K562 (cell line): ENCODE results near the gene TCAP. TPM values are rescaled to one million over a fixed set of nuclear protein-coding genes. Genes with fewer than 3 reads are reported as not detected.

Experiments
- ATAC-seq: fragments of 200-7000 bp; cut with Tn5 transposase; 3 replicates; pipeline ENCODE4 v1.9.1; 2020; ENCODE audit warnings: moderate library complexity
- BruUV-seq: library from RNA; stranded (reverse); fragments of 400-500 nt; replicated peaks from 2 replicates; lab custom pipeline; 2021; lab: Mats Ljungman, UMichigan
- CTCF ChIA-PET: fragments of 300-600 bp; formaldehyde crosslinking; extraction: SDS; loops from one replicate; lab custom pipeline; 2021; ENCODE audit warnings: low intra/inter-chr PET ratio; lab: Yijun Ruan, JAX
- POLR2A ChIA-PET: fragments of 300-600, 350-650 bp; sonication (Branson Sonifier 250); formaldehyde crosslinking; extraction: SDS; loops from one replicate; lab custom pipeline; 2021; ENCODE audit warnings: antibody characterized with exemption, inconsistent platforms; lab: Yijun Ruan, JAX
- DNase-seq, 4 experiments: peaks; one replicate each; pipeline versions ENCODE4 v3.0.0 to v3.0.0-alpha.2; 2011 to 2018; ENCODE audit warnings: low spot score in 3 of 4, mixed read lengths in 3 of 4; ENCODE audit errors: extremely low read depth in 1 of 4
- FAIRE-seq: peaks from 2 replicates; lab custom pipeline; 2011; peaks lifted over from hg19 to GRCh38; lab: Jason Lieb, UNC
- H2AFZ ChIP-seq: 2 replicates; pipeline ENCODE4 v1.6.0; 2011; ENCODE audit warnings: low read depth, low read length, control low read depth, inconsistent platforms
- H3K27ac ChIP-seq: fragments of 200-600 bp; 3 replicates; pipeline ENCODE4 v1.8.0; 2011; ENCODE audit warnings: low read depth, mild to moderate bottlenecking, control low read depth, inconsistent platforms, low read length, moderate library complexity, mixed read lengths; ENCODE audit errors: extremely low read depth
- H3K27me3 ChIP-seq, 2 experiments: fragments of 300-600 bp in 1 of 2; 2 replicates in 1 of 2; 3 replicates in 1 of 2; pipeline versions ENCODE4 v1.6.0 to v1.8.0; 2011; ENCODE audit warnings: inconsistent platforms in 2 of 2, low read length in 2 of 2, mild to moderate bottlenecking in 1 of 2, mixed read lengths in 1 of 2, moderate library complexity in 1 of 2; ENCODE audit not compliant: control insufficient read depth in 2 of 2, insufficient read depth in 2 of 2
- H3K36me3 ChIP-seq: fragments of 300-600 bp; 3 replicates; pipeline ENCODE4 v1.8.0; 2011; ENCODE audit warnings: mild to moderate bottlenecking, low read length, inconsistent platforms; ENCODE audit not compliant: control insufficient read depth, insufficient read depth
- H3K4me1 ChIP-seq, 2 experiments: fragments of 200-600 bp in 1 of 2; replicated peaks in 1 of 2; 2 replicates in 1 of 2; 3 replicates in 1 of 2; pipeline versions ENCODE4 v1.5.1 to v1.8.0; 2011; ENCODE audit warnings: inconsistent platforms in 2 of 2, low read length in 2 of 2, mild to moderate bottlenecking in 1 of 2, mixed read lengths in 1 of 2, moderate library complexity in 1 of 2; ENCODE audit not compliant: control insufficient read depth in 2 of 2, insufficient read depth in 2 of 2
- H3K4me2 ChIP-seq: 2 replicates; pipeline ENCODE4 v1.6.1; 2011; ENCODE audit warnings: low read length, control low read depth, inconsistent platforms, mixed read lengths; ENCODE audit not compliant: insufficient read depth
- H3K4me3 ChIP-seq: fragments of 200-600 bp; sonication (generic), shearing (Covaris generic); 2 replicates; pipeline ENCODE4 v1.5.1; 2016; ENCODE audit warnings: control low read depth, inconsistent platforms
- H3K79me2 ChIP-seq: fragments of 200-600 bp; 3 replicates; pipeline ENCODE4 v1.8.0; 2011; ENCODE audit warnings: low read length, inconsistent platforms; ENCODE audit not compliant: control insufficient read depth, insufficient read depth
- H3K9ac ChIP-seq, 2 experiments: 2 replicates each; pipeline versions ENCODE4 v1.6.0 to v1.6.1; 2011; ENCODE audit warnings: low read depth in 2 of 2, low read length in 2 of 2, control low read depth in 1 of 2, inconsistent platforms in 1 of 2, mild to moderate bottlenecking in 1 of 2, mixed read lengths in 1 of 2; ENCODE audit not compliant: insufficient read depth in 1 of 2
- H3K9me1 ChIP-seq: one replicate; pipeline ENCODE4 v1.6.0; 2011; ENCODE audit warnings: inconsistent platforms, mild to moderate bottlenecking, low read length, moderate library complexity; ENCODE audit not compliant: control insufficient read depth, insufficient read depth
- H3K9me3 ChIP-seq: replicated peaks from 2 replicates; pipeline ENCODE4 v1.5.1; 2011; ENCODE audit warnings: low read depth, low read length, inconsistent platforms; ENCODE audit not compliant: control insufficient read depth, insufficient read depth
- H4K20me1 ChIP-seq: replicated peaks from 2 replicates; pipeline ENCODE4 v1.6.1; 2011; ENCODE audit warnings: low read length, inconsistent platforms, mixed read lengths; ENCODE audit not compliant: control insufficient read depth, insufficient read depth
- BRD4 ChIP-seq: fragments of 200-600 bp; sonication (generic); IDR thresholded peaks from 2 replicates; pipeline ENCODE4 v1.6.1; 2017; ENCODE audit warnings: inconsistent platforms
- CCNT2 ChIP-seq: IDR thresholded peaks from 2 replicates; pipeline ENCODE4 v1.6.1; 2011; ENCODE audit warnings: borderline replicate concordance, low read depth, mild to moderate bottlenecking, moderate library complexity, mixed read lengths, low read length; ENCODE audit not compliant: insufficient read length; ENCODE audit errors: extremely low read depth
- GATA2 ChIP-seq: sonication (generic); formaldehyde crosslinking; IDR thresholded peaks from 2 replicates; pipeline ENCODE4 v1.4.0; 2020; ENCODE audit warnings: mild to moderate bottlenecking, missing genetic modification reagents
- SMAD3 ChIP-seq: fragments of 450-650 bp; formaldehyde crosslinking; conservative IDR thresholded peaks from 2 replicates; pipeline ENCODE4 v1.4.0; 2020; ENCODE audit warnings: mild to moderate bottlenecking
- ZNF668 ChIP-seq: fragments of 250-450 bp; sonication (Bioruptor Pico); IDR thresholded peaks from 2 replicates; pipeline ENCODE4 v1.8.0; 2022; ENCODE audit warnings: mild to moderate bottlenecking, inconsistent platforms
- WGBS: fragments of 100-300 bp; shearing (Covaris generic); methylation state at CpG from one replicate; pipeline ENCODE4 v1.1.6; 2016; ENCODE audit warnings: low coverage, mixed read lengths; ENCODE audit not compliant: insufficient coverage; ENCODE audit errors: missing lambda C conversion rate; 5-methylcytosine and 5-hydroxymethylcytosine counted together
- in situ Hi-C: fragments of 300-500 bp; cut with MboI; formaldehyde crosslinking; loops from 4 replicates; pipeline ENCODE4 v1.15.0; 2018; ENCODE audit warnings: inconsistent platforms, mixed read lengths
- intact Hi-C: fragments of 100-400 bp; cut with micrococcal nuclease; formaldehyde crosslinking; loops from 2 replicates; pipeline ENCODE4 v1.14.2; 2022
- polyA plus RNA-seq, 8 experiments: library from polyadenylated mRNA; depleted of rRNA in 4 of 8; stranded (reverse) in 5 of 8; unstranded in 3 of 8; fragments of >200 nt; fragmentation: Nextera tagmentation in 2 of 8; fragmentation: Illumina TruSeq in 1 of 8; extraction: Ambion mirVana in 2 of 8; extraction: Trizol in 1 of 8; gene quantifications; 2 replicates each; pipeline versions ENCODE4 v1.2.1 to v1.2.3, GENCODE V29; 2011 to 2014; ENCODE audit warnings: inconsistent platforms in 1 of 8, missing spikeins in 1 of 8
- total RNA-seq, 7 experiments: library from RNA; depleted of rRNA in 6 of 7; stranded (reverse); fragments of >200 nt in 6 of 7; fragmentation: Illumina TruSeq in 2 of 7; extraction: Trizol in 2 of 7; gene quantifications; 2 replicates each; pipeline versions ENCODE4 v1.2.1 to v1.2.3, GENCODE V29; 2011 to 2021; ENCODE audit warnings: low replicate concordance in 1 of 7
- TF ChIP-seq, protein P1 (sequence below): sonication (generic); formaldehyde crosslinking; IDR thresholded peaks from 2 replicates; pipeline ENCODE4 v1.9.0; 2022; ENCODE audit warnings: mild to moderate bottlenecking, missing genetic modification reagents
- TF ChIP-seq, protein P2 (sequence below): fragments of 250-450 bp; sonication (Bioruptor Pico); IDR thresholded peaks from 2 replicates; pipeline ENCODE4 v1.5.0; 2020; ENCODE audit warnings: mild to moderate bottlenecking, borderline replicate concordance
- TF ChIP-seq, protein P3 (sequence below): fragments of 450-650 bp; conservative IDR thresholded peaks from 2 replicates; pipeline ENCODE4 v1.6.1; 2016; ENCODE audit warnings: missing genetic modification characterization, low read depth, mild to moderate bottlenecking, control low read depth, missing compliant biosample characterization
- TF ChIP-seq, protein P4 (sequence below), 2 experiments: fragments of 200-800 bp in 1 of 2; sonication (Bioruptor generic) in 1 of 2; sonication (generic) in 1 of 2; formaldehyde crosslinking in 1 of 2; IDR thresholded peaks in 1 of 2; conservative IDR thresholded peaks in 1 of 2; 2 replicates each; pipeline versions ENCODE4 v1.5.0 to v1.6.1; 2016 to 2020; ENCODE audit warnings: missing compliant biosample characterization in 1 of 2, missing genetic modification characterization in 1 of 2, missing genetic modification reagents in 1 of 2
- TF ChIP-seq, protein P5 (sequence below): fragments of 450-650 bp; IDR thresholded peaks from 2 replicates; pipeline ENCODE4 v1.6.1; 2016; ENCODE audit warnings: missing biosample characterization, missing genetic modification characterization

TCAP gene
- total and polyA plus RNA-seq, 9 of the 15 experiments (the other 6 are each of a cell fraction or from before 2014, with no cell fraction given), result 0.33 to 1.4 (median 0.82) TPM; not detected in 2

DNA sequence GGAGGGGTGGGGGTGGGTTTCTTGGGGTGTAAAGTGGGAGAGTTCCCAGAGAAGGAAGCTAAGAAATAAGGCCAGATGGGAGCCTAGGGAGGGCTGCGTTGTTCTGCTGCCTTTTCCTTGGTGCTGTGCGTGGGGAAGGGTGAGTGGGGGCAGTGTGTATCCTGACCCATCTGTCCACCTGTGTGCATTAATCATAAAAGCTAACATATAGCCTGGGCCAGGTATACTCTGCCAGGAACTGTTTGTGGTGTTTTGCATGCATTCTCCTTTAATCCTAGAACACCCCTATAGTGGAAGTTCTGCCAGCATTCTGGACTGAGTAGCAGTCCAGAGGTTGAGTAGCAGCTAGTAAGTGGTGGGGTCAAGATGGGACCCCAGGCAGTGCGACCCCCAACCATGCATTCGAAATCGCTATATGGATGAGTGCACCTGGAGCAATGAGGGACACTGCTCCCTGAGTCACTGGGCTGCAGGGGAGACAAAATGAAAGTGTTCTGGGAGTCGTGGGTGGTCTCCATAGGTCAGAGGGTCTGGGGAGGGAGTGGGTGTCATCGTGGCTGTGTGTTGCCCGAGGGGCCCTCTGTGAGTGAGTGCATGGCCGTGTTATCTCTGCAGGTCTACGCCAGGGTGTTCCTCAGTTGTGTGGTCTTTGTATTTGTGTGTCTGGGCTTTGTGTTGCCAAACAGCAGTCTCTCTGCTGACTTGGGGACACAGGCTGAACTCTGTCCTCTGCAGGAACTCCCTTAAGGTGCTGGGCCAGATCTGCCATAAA, 36.0 kb downstream of the TCAP start:
- H3K4me3 ChIP-seq, result no peak overlapping the region
- H4K20me1 ChIP-seq, result no peaks in the 10 kb centered on the region; the same call in 1 of the 2 replicates
- H3K9me3 ChIP-seq, result no peaks in the 10 kb centered on the region
- no peaks in the 10 kb centered on the region; a peak in 1 of 5 replicates for H3K27me3 ChIP-seq
- intact Hi-C loops (no loop called here), in situ Hi-C loops (no loop called here)
- H3K4me2 ChIP-seq, result no peak overlapping the region
- WGBS, result 28% methylated on average over 10 of the region's 10 CpGs
- H3K79me2 ChIP-seq, result no peaks in the 10 kb centered on the region
- H3K9ac ChIP-seq, result peak overlapping the region in 1 of 2 experiments; percentile 43; a peak in 1 of 4 replicates
- H3K36me3 ChIP-seq, result no peaks in the 10 kb centered on the region
- H3K4me1 ChIP-seq, result peaks cover 0 to 26% of the 10 kb centered on the region in 2 experiments; a peak in 3 of 5 replicates
- no peaks in the 10 kb centered on the region for H3K9me1 ChIP-seq
- BruUV-seq, result no TSS peak
- POLR2A ChIA-PET, result interaction anchor here (0.6 to 1.5 kb wide), 3 partner anchors 13 to 288 kb away, joined by 3 to 7 read pairs (median 3); no protein-coding TSS in a partner anchor
- H3K27ac ChIP-seq, result no peak overlapping the region
- FAIRE-seq (no peak), DNase-seq (no peak), ATAC-seq (peak; percentile 35; the same call in 1 of the 3 replicates)
- CTCF ChIA-PET, result no interaction called here
- H2AFZ ChIP-seq, result no peak overlapping the region
- TF ChIP-seq, protein P1, sequence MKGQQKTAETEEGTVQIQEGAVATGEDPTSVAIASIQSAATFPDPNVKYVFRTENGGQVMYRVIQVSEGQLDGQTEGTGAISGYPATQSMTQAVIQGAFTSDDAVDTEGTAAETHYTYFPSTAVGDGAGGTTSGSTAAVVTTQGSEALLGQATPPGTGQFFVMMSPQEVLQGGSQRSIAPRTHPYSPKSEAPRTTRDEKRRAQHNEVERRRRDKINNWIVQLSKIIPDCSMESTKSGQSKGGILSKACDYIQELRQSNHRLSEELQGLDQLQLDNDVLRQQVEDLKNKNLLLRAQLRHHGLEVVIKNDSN (CRISPR knock-in tag), result no peak
- TF ChIP-seq GATA2 (no peak), BRD4 (no peak), CCNT2 (no peak), ZNF668 (no peak), SMAD3 (CRISPR knock-in tag) (no peak)
- TF ChIP-seq, protein P2, sequence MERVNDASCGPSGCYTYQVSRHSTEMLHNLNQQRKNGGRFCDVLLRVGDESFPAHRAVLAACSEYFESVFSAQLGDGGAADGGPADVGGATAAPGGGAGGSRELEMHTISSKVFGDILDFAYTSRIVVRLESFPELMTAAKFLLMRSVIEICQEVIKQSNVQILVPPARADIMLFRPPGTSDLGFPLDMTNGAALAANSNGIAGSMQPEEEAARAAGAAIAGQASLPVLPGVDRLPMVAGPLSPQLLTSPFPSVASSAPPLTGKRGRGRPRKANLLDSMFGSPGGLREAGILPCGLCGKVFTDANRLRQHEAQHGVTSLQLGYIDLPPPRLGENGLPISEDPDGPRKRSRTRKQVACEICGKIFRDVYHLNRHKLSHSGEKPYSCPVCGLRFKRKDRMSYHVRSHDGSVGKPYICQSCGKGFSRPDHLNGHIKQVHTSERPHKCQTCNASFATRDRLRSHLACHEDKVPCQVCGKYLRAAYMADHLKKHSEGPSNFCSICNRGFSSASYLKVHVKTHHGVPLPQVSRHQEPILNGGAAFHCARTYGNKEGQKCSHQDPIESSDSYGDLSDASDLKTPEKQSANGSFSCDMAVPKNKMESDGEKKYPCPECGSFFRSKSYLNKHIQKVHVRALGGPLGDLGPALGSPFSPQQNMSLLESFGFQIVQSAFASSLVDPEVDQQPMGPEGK, result no peak
- TF ChIP-seq, protein P3, sequence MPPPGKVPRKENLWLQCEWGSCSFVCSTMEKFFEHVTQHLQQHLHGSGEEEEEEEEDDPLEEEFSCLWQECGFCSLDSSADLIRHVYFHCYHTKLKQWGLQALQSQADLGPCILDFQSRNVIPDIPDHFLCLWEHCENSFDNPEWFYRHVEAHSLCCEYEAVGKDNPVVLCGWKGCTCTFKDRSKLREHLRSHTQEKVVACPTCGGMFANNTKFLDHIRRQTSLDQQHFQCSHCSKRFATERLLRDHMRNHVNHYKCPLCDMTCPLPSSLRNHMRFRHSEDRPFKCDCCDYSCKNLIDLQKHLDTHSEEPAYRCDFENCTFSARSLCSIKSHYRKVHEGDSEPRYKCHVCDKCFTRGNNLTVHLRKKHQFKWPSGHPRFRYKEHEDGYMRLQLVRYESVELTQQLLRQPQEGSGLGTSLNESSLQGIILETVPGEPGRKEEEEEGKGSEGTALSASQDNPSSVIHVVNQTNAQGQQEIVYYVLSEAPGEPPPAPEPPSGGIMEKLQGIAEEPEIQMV (tag), result no peak
- TF ChIP-seq, protein P4, sequence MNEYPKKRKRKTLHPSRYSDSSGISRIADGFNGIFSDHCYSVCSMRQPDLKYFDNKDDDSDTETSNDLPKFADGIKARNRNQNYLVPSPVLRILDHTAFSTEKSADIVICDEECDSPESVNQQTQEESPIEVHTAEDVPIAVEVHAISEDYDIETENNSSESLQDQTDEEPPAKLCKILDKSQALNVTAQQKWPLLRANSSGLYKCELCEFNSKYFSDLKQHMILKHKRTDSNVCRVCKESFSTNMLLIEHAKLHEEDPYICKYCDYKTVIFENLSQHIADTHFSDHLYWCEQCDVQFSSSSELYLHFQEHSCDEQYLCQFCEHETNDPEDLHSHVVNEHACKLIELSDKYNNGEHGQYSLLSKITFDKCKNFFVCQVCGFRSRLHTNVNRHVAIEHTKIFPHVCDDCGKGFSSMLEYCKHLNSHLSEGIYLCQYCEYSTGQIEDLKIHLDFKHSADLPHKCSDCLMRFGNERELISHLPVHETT (CRISPR knock-in tag; conservative IDR thresholded peaks at IDR 0.05 in 1 of 2, IDR thresholded peaks at IDR 0.05 in 1 of 2), result no peak
- TF ChIP-seq, protein P5, sequence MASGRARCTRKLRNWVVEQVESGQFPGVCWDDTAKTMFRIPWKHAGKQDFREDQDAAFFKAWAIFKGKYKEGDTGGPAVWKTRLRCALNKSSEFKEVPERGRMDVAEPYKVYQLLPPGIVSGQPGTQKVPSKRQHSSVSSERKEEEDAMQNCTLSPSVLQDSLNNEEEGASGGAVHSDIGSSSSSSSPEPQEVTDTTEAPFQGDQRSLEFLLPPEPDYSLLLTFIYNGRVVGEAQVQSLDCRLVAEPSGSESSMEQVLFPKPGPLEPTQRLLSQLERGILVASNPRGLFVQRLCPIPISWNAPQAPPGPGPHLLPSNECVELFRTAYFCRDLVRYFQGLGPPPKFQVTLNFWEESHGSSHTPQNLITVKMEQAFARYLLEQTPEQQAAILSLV (tag), result no peak
